GM18505 (cell line): Measurements from ENCODE around the gene IFI6.
"Not testable (repeated sequence)": the region's sequence is repeated elsewhere in the genome, so short reads cannot be mapped to it uniquely, and the experiment has no call there.

Experiments used
- ATAC-seq: cut with Tn5 transposase; IDR thresholded peaks from one replicate; pipeline ENCODE4 v1.9.1; 2021; ENCODE audit not compliant: unreplicated experiment
- POLR2A ChIP-seq: IDR thresholded peaks from 4 replicates; pipeline ENCODE4 v1.6.1; 2011; ENCODE audit warnings: borderline replicate concordance; ENCODE audit not compliant: insufficient read depth, insufficient read length; ENCODE audit errors: extremely low read depth

The IFI6 gene

GRCh38 chr1:27671964-27672749 is at the start of gene IFI6:
Gene IFI6, minus strand, starts transcription at chr1:27672192. Its CDS starts 2,878 bp downstream, at chr1:27669314.
- peak; percentile 95 for TF ChIP-seq POLR2A
- peak; percentile 76 for ATAC-seq

- TF ChIP-seq POLR2A, result no peak
- ATAC-seq, result no peak
Measured at GRCh38 chr1:27719286-27720251, 47.6 kb upstream of the IFI6 start.

GRCh38 chr1:27716262-27716895 is 44.4 kb upstream of the IFI6 start:
- TF ChIP-seq POLR2A, result no peak
- no peak for ATAC-seq

GRCh38 chr1:27713869-27714513 is 42.0 kb upstream of the IFI6 start:
- no peak for ATAC-seq
- TF ChIP-seq POLR2A, result no peak

GRCh38 chr1:27713139-27713725 is 41.2 kb upstream of the IFI6 start:
- TF ChIP-seq POLR2A, result no peak
- ATAC-seq, result no peak

- TF ChIP-seq POLR2A, result no peak
- no peak for ATAC-seq
Measured at GRCh38 chr1:27710574-27710973, 38.6 kb upstream of the IFI6 start.

- no peak for ATAC-seq
- no peak for TF ChIP-seq POLR2A
Measured at GRCh38 chr1:27705545-27705944, 33.6 kb upstream of the IFI6 start.

GRCh38 chr1:27704958-27705357 is 33.0 kb upstream of the IFI6 start:
- no peak for ATAC-seq
- TF ChIP-seq POLR2A, result no peak

GRCh38 chr1:27696835-27697234 is 24.8 kb upstream of the IFI6 start:
- ATAC-seq, result not testable (repeated sequence)

- TF ChIP-seq POLR2A, result no peak
- ATAC-seq, result no peak
Measured at GRCh38 chr1:27690183-27690582, 18.2 kb upstream of the IFI6 start.

GRCh38 chr1:27689423-27690173 is 17.6 kb upstream of the IFI6 start:
- ATAC-seq, result no peak
- TF ChIP-seq POLR2A, result no peak

- ATAC-seq, result no peak
- no peak for TF ChIP-seq POLR2A
Measured at GRCh38 chr1:27687906-27688305, 15.9 kb upstream of the IFI6 start.
